ENCODE measurements around the gene PLCG2.

The PLCG2 gene

DNA sequence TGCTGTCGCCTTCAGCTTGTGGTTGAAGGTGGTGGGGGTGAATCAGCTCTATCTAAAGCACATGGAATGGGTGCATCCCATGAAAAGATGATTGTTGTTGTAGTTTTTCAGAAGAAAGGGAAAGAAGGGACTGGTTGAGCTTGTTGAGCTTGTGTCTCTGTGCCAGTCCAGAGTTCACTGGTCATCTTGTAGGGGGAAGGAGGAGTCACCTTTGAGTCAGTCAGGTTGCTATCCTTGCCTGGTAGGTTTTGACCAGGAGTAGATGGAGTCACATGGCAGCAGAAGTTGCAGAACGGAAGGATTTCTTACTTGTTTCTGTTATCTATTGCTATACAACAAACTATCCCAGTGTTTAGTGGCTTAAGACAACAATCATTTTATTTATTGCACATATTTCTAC is 73.3 kb downstream of the PLCG2 start:
- in situ Hi-C loops (cut with HindIII; ENCODE audit: low sequenced_read_pairs) = no loop called here
- TF ChIP-seq, protein P1, sequence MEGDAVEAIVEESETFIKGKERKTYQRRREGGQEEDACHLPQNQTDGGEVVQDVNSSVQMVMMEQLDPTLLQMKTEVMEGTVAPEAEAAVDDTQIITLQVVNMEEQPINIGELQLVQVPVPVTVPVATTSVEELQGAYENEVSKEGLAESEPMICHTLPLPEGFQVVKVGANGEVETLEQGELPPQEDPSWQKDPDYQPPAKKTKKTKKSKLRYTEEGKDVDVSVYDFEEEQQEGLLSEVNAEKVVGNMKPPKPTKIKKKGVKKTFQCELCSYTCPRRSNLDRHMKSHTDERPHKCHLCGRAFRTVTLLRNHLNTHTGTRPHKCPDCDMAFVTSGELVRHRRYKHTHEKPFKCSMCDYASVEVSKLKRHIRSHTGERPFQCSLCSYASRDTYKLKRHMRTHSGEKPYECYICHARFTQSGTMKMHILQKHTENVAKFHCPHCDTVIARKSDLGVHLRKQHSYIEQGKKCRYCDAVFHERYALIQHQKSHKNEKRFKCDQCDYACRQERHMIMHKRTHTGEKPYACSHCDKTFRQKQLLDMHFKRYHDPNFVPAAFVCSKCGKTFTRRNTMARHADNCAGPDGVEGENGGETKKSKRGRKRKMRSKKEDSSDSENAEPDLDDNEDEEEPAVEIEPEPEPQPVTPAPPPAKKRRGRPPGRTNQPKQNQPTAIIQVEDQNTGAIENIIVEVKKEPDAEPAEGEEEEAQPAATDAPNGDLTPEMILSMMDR (IDR thresholded peaks at IDR 0.05; ENCODE audit: low read depth, low read length, missing control alignments) = no peak
- H3K4me3 ChIP-seq (ENCODE audit: low read depth, low read length) = no peak overlapping the region
- no peak for DNase-seq (ENCODE audit: low read depth)

DNA sequence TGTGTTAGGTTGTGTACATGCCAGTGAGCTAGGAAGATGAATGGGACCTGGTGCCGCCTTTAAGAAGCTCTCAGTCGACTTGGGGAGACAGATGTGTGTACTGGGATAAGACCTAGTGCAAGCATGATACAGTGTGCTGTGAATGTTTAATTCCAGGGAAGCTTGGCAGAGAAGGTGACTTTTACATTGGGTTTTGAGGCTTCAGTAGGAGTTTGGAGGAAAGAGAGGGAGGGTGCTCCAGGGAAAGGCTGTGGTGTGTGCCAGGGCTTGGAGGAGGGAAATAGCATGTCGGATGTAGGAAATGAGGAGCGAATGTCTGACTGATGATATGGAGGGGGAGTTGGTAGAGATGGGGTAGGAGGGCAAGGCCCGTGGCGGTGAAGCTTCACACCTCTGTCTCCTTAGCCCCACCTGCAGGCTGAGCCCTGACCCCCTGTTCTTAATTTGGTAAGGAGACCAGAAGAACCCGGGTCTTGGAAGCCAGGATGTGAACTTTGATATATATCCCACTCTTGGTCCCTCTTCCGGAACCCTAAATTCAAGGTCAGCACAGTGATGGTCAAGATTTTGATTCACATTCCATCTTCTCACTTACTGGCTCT is 76.6 kb downstream of the PLCG2 start:
- TF ChIP-seq, protein P1 (IDR thresholded peaks at IDR 0.05; ENCODE audit: low read depth, low read length, missing control alignments) = no peak
- in situ Hi-C loops (cut with HindIII; ENCODE audit: low sequenced_read_pairs) = no loop called here
- no peak overlapping the region for H3K4me3 ChIP-seq (ENCODE audit: low read depth, low read length)
- DNase-seq (ENCODE audit: low read depth) = no peak

DNA sequence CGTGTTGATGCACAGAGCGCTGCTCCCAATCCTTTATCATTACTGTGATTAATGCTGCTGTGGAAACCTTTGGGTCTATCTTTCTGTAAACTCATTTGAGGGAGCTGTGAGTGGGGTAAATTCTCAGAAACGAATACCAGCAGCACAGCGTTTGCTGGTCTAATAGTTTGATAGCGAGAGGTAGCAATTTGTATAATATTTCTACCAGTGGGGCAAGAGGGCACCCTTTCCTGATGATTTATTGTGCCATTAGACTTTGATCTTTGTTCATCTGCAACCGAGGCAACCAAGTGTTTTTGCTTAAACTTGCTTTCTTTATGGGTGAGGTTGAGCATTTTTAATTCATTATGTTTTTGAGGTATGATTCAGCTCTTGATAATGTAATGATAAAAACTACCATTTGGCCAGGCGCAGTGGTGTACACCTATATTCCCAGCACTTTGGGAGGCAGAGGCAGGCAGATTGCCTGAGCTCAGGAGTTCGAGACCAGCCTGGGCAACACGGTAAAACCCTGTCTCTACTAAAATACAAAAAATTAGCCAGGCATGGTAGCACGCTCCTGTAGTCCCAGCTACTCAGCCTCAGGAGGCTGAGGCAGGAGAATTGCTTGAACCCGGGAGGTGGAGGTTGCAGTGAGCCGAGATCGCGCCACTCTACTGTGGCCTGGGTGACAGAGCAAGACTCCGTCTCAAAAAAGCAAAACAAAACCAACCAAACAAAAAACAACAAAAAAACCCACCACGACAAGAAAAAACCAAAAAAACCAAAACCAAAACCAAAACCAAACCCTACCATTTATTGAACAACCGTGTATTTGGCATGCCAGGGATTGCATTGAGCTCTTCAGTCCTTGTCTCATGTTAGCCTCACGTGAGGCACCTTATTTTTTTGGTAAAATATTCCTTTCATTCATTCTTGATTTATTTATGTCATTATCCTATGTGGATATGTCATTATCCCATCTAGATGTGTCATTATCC is 81.5 kb downstream of the PLCG2 start:
- no peak for DNase-seq (ENCODE audit: low read depth)
- no peak overlapping the region for H3K4me3 ChIP-seq (ENCODE audit: low read depth, low read length)
- in situ Hi-C loops (cut with HindIII; ENCODE audit: low sequenced_read_pairs) = no loop called here
- TF ChIP-seq, protein P1 (IDR thresholded peaks at IDR 0.05; ENCODE audit: low read depth, low read length, missing control alignments) = no peak

DNA sequence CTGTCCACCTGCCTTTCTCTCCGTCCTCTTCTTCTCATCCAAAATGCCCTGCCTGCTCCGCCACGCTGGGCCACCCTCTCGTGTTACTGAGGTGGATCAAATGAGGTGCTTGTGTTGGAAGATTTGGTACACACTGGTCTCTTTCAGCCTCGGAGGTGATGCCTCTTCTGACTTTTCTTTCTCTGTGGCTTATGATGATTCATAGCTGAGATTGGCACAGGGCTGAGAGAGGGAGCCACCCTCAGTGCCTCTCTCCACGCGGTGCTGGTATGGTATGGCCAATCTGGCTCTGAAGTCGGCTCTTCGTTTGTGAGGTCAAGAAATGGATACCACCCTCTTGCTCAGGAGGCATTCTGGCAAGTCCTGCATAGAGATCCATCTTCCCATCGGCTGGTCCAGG is 82.4 kb downstream of the PLCG2 start:
- TF ChIP-seq, protein P1 (IDR thresholded peaks at IDR 0.05; ENCODE audit: low read depth, low read length, missing control alignments) = no peak
- DNase-seq (ENCODE audit: low read depth) = no peak
- in situ Hi-C loops (cut with HindIII; ENCODE audit: low sequenced_read_pairs) = no loop called here
- H3K4me3 ChIP-seq (ENCODE audit: low read depth, low read length) = no peak overlapping the region

DNA sequence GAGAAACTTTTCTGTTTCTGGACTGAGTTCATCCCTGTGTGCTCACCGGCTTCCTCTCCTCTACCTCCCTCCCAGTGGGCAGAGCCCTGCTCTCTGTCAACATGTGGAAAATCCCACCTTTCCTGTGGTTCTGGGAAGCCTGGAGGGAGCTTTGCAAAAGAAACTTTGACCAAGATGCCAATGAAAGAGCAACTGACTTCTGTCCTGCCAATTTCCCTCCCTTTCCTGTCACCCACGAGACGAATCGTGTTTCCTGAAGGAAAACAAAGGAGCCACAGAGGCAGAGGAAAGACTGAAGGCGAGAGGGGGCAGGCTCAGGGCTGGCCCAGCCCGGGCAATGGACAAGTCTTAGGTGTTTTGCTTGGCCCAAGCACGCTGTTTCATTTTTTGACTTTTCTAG is 82.8 kb downstream of the PLCG2 start:
- in situ Hi-C loops (cut with HindIII; ENCODE audit: low sequenced_read_pairs) = no loop called here
- H3K4me3 ChIP-seq (ENCODE audit: low read depth, low read length) = no peak overlapping the region
- no peak for DNase-seq (ENCODE audit: low read depth)
- TF ChIP-seq, protein P1 (IDR thresholded peaks at IDR 0.05; ENCODE audit: low read depth, low read length, missing control alignments) = no peak

DNA sequence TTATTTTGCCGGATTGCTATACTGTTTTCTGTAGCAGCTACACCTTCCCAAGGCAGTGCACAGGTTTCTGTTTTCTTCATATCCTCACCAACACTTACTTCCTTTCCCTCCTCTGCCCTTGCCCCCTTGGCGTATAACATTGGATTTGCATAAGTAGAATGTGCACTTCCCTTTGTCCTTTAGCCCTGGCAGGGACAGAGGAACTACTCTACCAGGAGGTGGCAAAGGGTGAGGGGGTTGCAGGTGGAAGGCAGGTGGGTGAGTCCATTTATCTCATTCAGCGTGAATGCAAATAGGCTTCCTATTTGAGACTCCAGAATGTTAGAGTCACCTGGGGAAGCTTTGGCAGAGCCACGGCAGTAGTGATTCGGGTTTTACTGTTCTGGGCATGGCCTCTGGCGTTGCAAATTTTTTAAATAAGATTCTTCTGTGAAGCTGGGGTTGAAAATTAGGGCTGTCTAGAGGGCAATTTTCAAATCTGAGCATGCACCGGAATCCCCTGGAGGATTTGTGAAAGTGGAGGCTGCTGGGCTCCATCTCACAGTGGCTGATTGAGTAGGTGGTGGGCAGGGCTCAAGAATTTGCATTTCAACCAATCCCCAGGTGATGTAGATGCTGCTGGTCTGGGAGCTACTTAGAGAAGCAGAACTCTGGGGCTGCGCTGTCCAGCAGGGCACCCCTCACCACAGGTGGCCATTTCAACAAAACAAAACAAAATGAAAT is 84.7 kb downstream of the PLCG2 start:
- in situ Hi-C loops (cut with HindIII; ENCODE audit: low sequenced_read_pairs) = no loop called here
- TF ChIP-seq, protein P1 (IDR thresholded peaks at IDR 0.05; ENCODE audit: low read depth, low read length, missing control alignments) = no peak
- DNase-seq (ENCODE audit: low read depth) = no peak
- H3K4me3 ChIP-seq (ENCODE audit: low read depth, low read length) = no peak overlapping the region
